B cell (primary cell): ENCODE results near the gene EXOC6B. TPM values are rescaled to one million over a fixed set of nuclear protein-coding genes. Genes with fewer than 3 reads are reported as not detected.

ENCODE experiments used
- ATAC-seq: fragments of 200-7000 bp; cut with Tn5 transposase; one replicate; pipeline ENCODE4 v1.10.0; 2021; ENCODE audit warnings: low read depth, mild to moderate bottlenecking, moderate number of reproducible peaks, moderate library complexity
- CTCF ChIA-PET: fragments of 350-600 bp; sonication (Branson Sonifier 250); formaldehyde crosslinking; loops from one replicate; lab custom pipeline; 2021; ENCODE audit warnings: antibody characterized with exemption, inconsistent platforms; lab: Charles Lee
- POLR2A ChIA-PET: fragments of 350-600 bp; sonication (Branson Sonifier 250); formaldehyde crosslinking; loops from one replicate; lab custom pipeline; 2021; ENCODE audit warnings: antibody characterized with exemption; lab: Charles Lee
- DNase-seq: peaks from one replicate; pipeline ENCODE4 v3.0.0; 2013
- H2AFZ ChIP-seq: 2 replicates; pipeline ENCODE4 v1.6.1; 2012; ENCODE audit warnings: mild to moderate bottlenecking, low read depth, low read length; ENCODE audit not compliant: insufficient read depth, poor library complexity, severe bottlenecking
- H3K27ac ChIP-seq, 2 donors: 1 replicate in 1 of 2; 2 replicates in 1 of 2; pipeline ENCODE4 v1.5.1; 2012 to 2013; ENCODE audit warnings: low read length in 2 of 2, mild to moderate bottlenecking in 2 of 2, moderate library complexity in 1 of 2
- H3K27me3 ChIP-seq, 4 experiments: fragments of 200-600 bp in 1 of 4; sonication (generic) in 1 of 4; replicated peaks in 1 of 4; 1 replicate in 2 of 4; 2 replicates in 2 of 4; pipeline versions ENCODE4 v1.6.1 to v1.7.0; 2013 to 2016; ENCODE audit warnings: low read length in 3 of 4, mild to moderate bottlenecking in 2 of 4, mixed read lengths in 1 of 4, moderate library complexity in 1 of 4; ENCODE audit not compliant: insufficient read depth in 4 of 4, control insufficient read depth in 3 of 4; ENCODE audit errors: control extremely low read depth in 1 of 4
- H3K36me3 ChIP-seq, 2 experiments: replicated peaks in 1 of 2; 1 replicate in 1 of 2; 2 replicates in 1 of 2; pipeline versions ENCODE4 v1.6.1 to v1.7.1; 2013; ENCODE audit warnings: low read length in 1 of 2; ENCODE audit not compliant: insufficient read depth in 2 of 2, control insufficient read depth in 1 of 2; ENCODE audit errors: control extremely low read depth in 1 of 2, extremely low read depth in 1 of 2
- H3K4me1 ChIP-seq, 2 donors: fragments of 200-600 bp in 1 of 2; sonication (generic) in 1 of 2; 1 replicate in 1 of 2; 2 replicates in 1 of 2; pipeline versions ENCODE4 v1.5.1 to v1.6.1; 2013 to 2017; ENCODE audit warnings: low read length in 2 of 2; ENCODE audit not compliant: control insufficient read depth in 2 of 2, insufficient read depth in 2 of 2
- H3K4me2 ChIP-seq: replicated peaks from 2 replicates; pipeline ENCODE3; 2012; ENCODE audit warnings: mild to moderate bottlenecking, low read depth, low read length; ENCODE audit not compliant: poor library complexity, severe bottlenecking
- H3K4me3 ChIP-seq, 5 experiments: fragments of 200-600 bp in 1 of 5; sonication (generic) in 1 of 5; 1 replicate in 3 of 5; 2 replicates in 2 of 5; pipeline versions ENCODE4 v1.5.1 to v1.7.0; 2011 to 2016; ENCODE audit warnings: low read length in 4 of 5, mild to moderate bottlenecking in 4 of 5, low read depth in 2 of 5, control low read depth in 1 of 5, moderate library complexity in 1 of 5; ENCODE audit not compliant: insufficient read depth in 1 of 5; ENCODE audit errors: control extremely low read depth in 1 of 5, extremely low read depth in 1 of 5
- H3K79me2 ChIP-seq: fragments of 200-600 bp; sonication (generic); one replicate; pipeline ENCODE4 v1.6.0; 2016; ENCODE audit warnings: low read length; ENCODE audit not compliant: control insufficient read depth, insufficient read depth
- H3K9ac ChIP-seq: fragments of 200-600 bp; sonication (generic); 2 replicates; pipeline ENCODE4 v1.6.1; 2017; ENCODE audit warnings: mild to moderate bottlenecking, low read length, moderate library complexity
- H3K9me3 ChIP-seq, 3 donors: one replicate each; pipeline versions ENCODE4 v1.6.1 to v1.7.1; 2013; ENCODE audit warnings: low read length in 2 of 3; ENCODE audit not compliant: control insufficient read depth in 2 of 3, insufficient read depth in 1 of 3; ENCODE audit errors: control extremely low read depth in 1 of 3
- H4K20me1 ChIP-seq: 2 replicates; pipeline ENCODE4 v1.6.0; 2012; ENCODE audit warnings: mild to moderate bottlenecking, low read length; ENCODE audit not compliant: insufficient read depth, control insufficient read depth, poor library complexity, severe bottlenecking
- H3K27ac Mint-ChIP-seq: one replicate; pipeline ENCODE4 v1.8.0; 2021; ENCODE audit warnings: mixed read lengths
- H3K27me3 Mint-ChIP-seq: one replicate; pipeline ENCODE4 v1.8.0; 2021; ENCODE audit warnings: mixed read lengths
- H3K4me1 Mint-ChIP-seq: one replicate; pipeline ENCODE4 v1.8.0; 2021; ENCODE audit warnings: mixed read lengths
- H3K4me3 Mint-ChIP-seq: one replicate; pipeline ENCODE4 v1.8.0; 2021; ENCODE audit warnings: mixed read lengths
- H3K9me3 Mint-ChIP-seq: one replicate; pipeline ENCODE4 v1.8.0; 2022; ENCODE audit warnings: mixed read lengths; ENCODE audit not compliant: insufficient read depth
- CTCF ChIP-seq: fragments of 200-600 bp; IDR thresholded peaks from one replicate; pipeline ENCODE4 v1.8.0; 2022; ENCODE audit warnings: antibody characterized with exemption, mild to moderate bottlenecking
- EZH2 ChIP-seq: IDR thresholded peaks from 2 replicates; pipeline ENCODE4 v1.6.1; 2012; ENCODE audit warnings: borderline replicate concordance, low read depth, mild to moderate bottlenecking, moderate library complexity, low read length; ENCODE audit not compliant: insufficient read depth, poor library complexity, severe bottlenecking
- WGBS: methylation state at CpG from one replicate; pipeline ENCODE4 v1.1.5; 2013; ENCODE audit warnings: missing lambda C conversion rate; ENCODE audit not compliant: insufficient coverage; 5-methylcytosine and 5-hydroxymethylcytosine counted together
- intact Hi-C: fragments of 100-400 bp; cut with micrococcal nuclease; formaldehyde crosslinking; loops from one replicate; pipeline ENCODE4 v1.10.0; 2022
- polyA plus RNA-seq: library from polyadenylated mRNA; depleted of rRNA; stranded (reverse); fragments of >200 nt; gene quantifications from 2 replicates; pipeline ENCODE4 v1.2.3, GENCODE V29; 2012
- total RNA-seq, 2 donors: library from RNA; stranded (reverse); fragments of 120-200 nt in 1 of 2; gene quantifications; 1 replicate in 1 of 2; 2 replicates in 1 of 2; pipeline versions ENCODE4 v1.2.3 to v1.2.4, GENCODE V29; 2013 to 2022

The EXOC6B gene
- total and polyA plus RNA-seq, 2 donors (not counting 1 experiment from before 2014, with no cell fraction given): 4.8 to 22.6 TPM

- no peak for TF ChIP-seq CTCF
- TF ChIP-seq EZH2: no peak
- ATAC-seq (no peak), DNase-seq (no peak)
- POLR2A ChIA-PET: no interaction called here
- intact Hi-C loops: no loop called here
- Mint-ChIP-seq H3K4me1 (peaks cover 2% of the 10 kb centered on the region), H3K27me3 (no peaks in the 10 kb centered on the region), H3K4me3 (no peak overlapping the region), H3K9me3 (peaks cover 4% of the 10 kb centered on the region), H3K27ac (no peak overlapping the region)
- Histone ChIP-seq H3K36me3 (no peaks in the 10 kb centered on the region), H2AFZ (no peak overlapping the region), H3K4me2 (no peak overlapping the region), H3K27ac (no peak overlapping the region), H3K4me1 (no peaks in the 10 kb centered on the region), H3K9ac (no peak overlapping the region), H4K20me1 (no peaks in the 10 kb centered on the region), H3K79me2 (no peaks in the 10 kb centered on the region), H3K9me3 (no peaks in the 10 kb centered on the region), H3K4me3 (no peak overlapping the region), H3K27me3 (no peaks in the 10 kb centered on the region)
- 100% methylated on average over 1 of the region's 5 CpGs for WGBS
- CTCF ChIA-PET: interaction anchor here (1.3 kb wide), 1 partner anchor 78 kb away, joined by 4 read pairs; no protein-coding TSS in a partner anchor
These were observed 44.4 kb downstream of the EXOC6B start for GRCh38 chr2:72781480-72781879.

GRCh38 chr2:72780477-72780876 lies 45.4 kb downstream of the EXOC6B start:
- no peak overlapping the region for H3K4me3 Mint-ChIP-seq
- H3K4me3 ChIP-seq: no peak overlapping the region
- ChIA-PET POLR2A (interaction anchor here (0.5 kb wide), 1 partner anchor 21 kb away, joined by 4 read pairs; no protein-coding TSS in a partner anchor), CTCF (interaction anchor here (0.7 to 1.3 kb wide), 3 partner anchors 9 to 83 kb away, joined by 3 to 5 read pairs (median 4); no protein-coding TSS in a partner anchor)
- peaks cover 2% of the 10 kb centered on the region for H3K4me1 Mint-ChIP-seq
- H2AFZ ChIP-seq: no peak overlapping the region
- no peak overlapping the region for H3K27ac Mint-ChIP-seq
- DNase-seq: no peak
- H3K79me2 ChIP-seq: no peaks in the 10 kb centered on the region
- H3K27me3 Mint-ChIP-seq: no peaks in the 10 kb centered on the region
- no peaks in the 10 kb centered on the region for H3K9me3 ChIP-seq
- H3K9me3 Mint-ChIP-seq: peaks cover 4% of the 10 kb centered on the region
- H4K20me1 ChIP-seq: no peaks in the 10 kb centered on the region
- H3K27me3 ChIP-seq: no peaks in the 10 kb centered on the region
- intact Hi-C loops: no loop called here
- H3K27ac ChIP-seq: no peak overlapping the region
- TF ChIP-seq CTCF: no peak
- TF ChIP-seq EZH2: no peak
- H3K9ac ChIP-seq: no peak overlapping the region
- H3K4me1 ChIP-seq: no peaks in the 10 kb centered on the region
- WGBS: no CpG with 5 or more reads among the region's 2 CpGs
- H3K4me2 ChIP-seq: no peak overlapping the region
- ATAC-seq: no peak
- no peaks in the 10 kb centered on the region for H3K36me3 ChIP-seq
